GM18526 (cell line): ENCODE measurements around the gene GNG13.

ENCODE experiments used
- POLR2A ChIP-seq: IDR thresholded peaks from 3 replicates; pipeline ENCODE4 v1.6.1; 2011; ENCODE audit not compliant: insufficient read length; ENCODE audit errors: extremely low read depth

Gene GNG13

GRCh38 chr16:782766-783403 lies 17.6 kb downstream of the GNG13 start:
- no peak for TF ChIP-seq POLR2A

DNA sequence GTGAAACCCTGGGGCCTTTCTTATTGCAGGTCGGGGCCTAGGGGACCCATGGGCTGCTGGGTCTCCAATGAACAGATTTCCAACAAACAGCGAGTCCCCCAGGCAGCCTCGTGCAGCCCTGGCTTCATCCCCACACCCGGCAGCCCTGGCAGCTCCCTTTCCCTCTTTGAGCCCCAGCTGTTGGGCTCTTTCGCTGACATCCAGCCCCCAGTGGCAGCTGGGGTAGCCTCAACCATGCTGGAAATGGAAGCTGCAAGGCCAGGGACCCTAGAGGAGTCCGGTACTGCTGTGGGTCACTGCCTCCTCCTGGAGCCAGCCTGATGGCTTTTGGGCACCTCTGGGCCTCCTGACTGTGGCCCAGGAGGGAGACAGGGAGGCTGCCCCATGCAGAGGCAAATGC lies 18.3 kb downstream of the GNG13 start:
- no peak for TF ChIP-seq POLR2A

DNA sequence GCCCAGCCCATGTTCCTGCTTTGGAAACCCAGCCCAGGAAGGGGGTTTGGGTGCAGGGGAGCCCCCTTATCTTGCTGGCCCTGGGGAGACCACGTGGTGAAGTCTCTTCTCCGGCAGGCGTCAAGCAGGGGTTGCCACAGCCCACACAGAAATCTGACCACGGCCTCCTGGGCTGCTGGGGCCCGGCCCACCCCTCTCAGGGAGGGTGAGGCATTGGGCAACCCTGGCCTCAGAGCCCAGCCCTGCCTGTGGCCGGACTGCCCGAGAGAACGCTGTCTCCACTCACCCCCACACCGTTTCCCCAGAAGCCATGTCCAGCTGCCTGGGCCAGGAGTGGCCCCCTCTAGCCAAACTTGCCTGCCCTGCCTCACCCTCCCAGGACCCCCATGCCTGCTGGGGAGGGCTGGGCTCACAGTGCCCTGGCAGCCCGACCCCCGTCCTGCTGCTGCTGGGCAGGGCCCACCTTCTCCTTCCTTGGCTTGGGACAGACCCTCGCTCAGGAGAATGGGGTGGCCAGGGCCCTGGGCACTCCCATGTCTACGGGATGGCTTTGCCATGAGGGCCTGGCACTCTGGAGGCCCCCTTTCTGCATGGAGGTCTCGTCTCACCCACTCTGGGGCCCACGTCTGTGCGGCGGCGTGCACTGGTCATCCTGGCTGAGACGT lies 19.1 kb downstream of the GNG13 start:
- no peak for TF ChIP-seq POLR2A

DNA sequence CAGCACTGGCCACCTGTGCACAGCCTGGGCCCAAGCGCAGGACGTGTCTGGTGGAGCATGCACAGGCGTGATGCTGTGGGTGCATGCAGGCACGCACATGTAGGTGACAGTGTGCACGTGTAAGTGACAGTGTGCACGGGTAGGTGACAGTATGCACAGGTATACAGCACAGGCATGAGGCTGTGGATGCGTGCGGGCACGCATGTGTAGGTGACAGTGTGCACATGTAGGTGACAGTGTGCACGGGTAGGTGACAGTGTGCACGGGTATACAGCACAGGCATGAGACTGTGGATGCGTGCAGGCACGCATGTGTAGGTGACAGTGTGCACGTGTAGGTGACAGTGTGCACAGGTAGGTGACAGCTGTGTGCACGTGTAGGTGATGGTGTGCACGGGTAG lies 20.2 kb downstream of the GNG13 start:
- no peak for TF ChIP-seq POLR2A

GRCh38 chr16:779561-779960 lies 21.0 kb downstream of the GNG13 start:
- TF ChIP-seq POLR2A = no peak

GRCh38 chr16:778909-779527 lies 21.5 kb downstream of the GNG13 start:
- TF ChIP-seq POLR2A = no peak

DNA sequence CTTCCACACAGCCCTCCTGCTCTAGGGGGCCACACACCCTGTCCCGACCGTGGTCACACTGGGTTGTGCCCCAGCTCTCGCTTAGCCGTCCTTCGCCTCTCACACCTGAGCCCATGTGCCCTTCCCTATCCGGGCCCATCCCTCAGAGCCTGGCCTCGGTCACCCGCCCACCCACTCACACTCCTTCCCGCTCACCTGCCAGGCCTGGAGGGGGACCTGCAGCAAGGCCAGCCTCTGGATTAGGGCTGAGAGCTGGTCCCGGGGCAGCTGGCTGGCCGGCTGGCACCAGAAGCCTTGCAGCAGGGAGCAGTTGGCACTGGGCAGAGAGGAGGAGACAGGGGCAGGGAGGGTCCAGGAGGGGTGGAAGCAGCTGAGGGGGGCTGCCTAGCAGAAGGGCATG lies 22.1 kb downstream of the GNG13 start:
- TF ChIP-seq POLR2A = no peak

DNA sequence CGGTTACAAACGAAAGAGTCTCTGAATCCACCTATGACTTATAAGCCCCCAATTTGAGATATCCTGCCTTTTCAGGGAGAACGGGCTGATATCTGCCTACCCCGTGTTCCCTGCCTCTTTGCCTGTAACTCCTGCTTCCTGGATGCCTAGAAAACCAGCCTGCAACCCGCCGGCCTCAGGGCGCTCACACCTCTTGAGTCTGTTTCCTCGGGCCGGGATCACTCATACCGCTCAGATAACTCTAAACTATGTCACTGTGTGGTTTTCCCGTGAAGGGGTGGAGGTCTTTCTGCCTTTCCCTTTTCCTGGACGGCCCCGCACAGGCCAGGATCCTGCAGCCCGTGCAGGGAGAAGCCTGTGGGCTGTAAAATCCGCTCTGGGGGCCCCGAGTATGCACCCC lies 22.7 kb downstream of the GNG13 start:
- no peak for TF ChIP-seq POLR2A

GRCh38 chr16:776824-777223 lies 23.7 kb downstream of the GNG13 start:
- no peak for TF ChIP-seq POLR2A

- no peak for TF ChIP-seq POLR2A
Observed at GRCh38 chr16:775236-775796, 25.2 kb downstream of the GNG13 start.

GRCh38 chr16:774086-775001 lies 26.2 kb downstream of the GNG13 start:
- TF ChIP-seq POLR2A = no peak

- TF ChIP-seq POLR2A = no peak
Observed at GRCh38 chr16:772959-773358, 27.6 kb downstream of the GNG13 start.

DNA sequence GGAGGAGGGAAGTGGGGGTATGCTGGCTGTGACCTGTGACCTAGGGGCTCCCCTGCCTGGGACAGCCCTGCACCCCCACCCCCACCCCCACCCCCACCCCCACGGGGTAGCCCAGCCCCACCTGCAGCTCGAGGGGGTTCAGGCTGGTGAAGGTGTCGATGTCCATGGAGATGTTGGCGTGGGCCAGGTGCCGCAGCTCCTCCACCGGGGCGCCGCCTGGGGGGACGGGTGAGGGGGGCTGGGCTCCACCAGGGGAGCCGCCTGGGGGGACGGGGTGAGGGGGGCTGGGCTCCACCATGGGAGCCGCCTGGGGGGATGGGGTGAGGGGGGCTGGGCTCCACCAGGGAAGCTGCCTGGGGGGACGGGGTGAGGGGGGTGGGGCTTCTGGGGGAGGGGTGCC lies 30.1 kb downstream of the GNG13 start:
- no peak for TF ChIP-seq POLR2A

- TF ChIP-seq POLR2A = no peak
Observed at GRCh38 chr16:769934-770333, 30.6 kb downstream of the GNG13 start.

GRCh38 chr16:769184-769784 lies 31.2 kb downstream of the GNG13 start:
- no peak for TF ChIP-seq POLR2A
